GM18505 (cell line): Measurements from ENCODE around the gene USP32.
"Not testable (repeated sequence)": the region's sequence is repeated elsewhere in the genome, so short reads cannot be mapped to it uniquely, and the experiment has no call there.

ENCODE experiments used
- ATAC-seq: cut with Tn5 transposase; IDR thresholded peaks from one replicate; pipeline ENCODE4 v1.9.1; 2021; ENCODE audit not compliant: unreplicated experiment
- POLR2A ChIP-seq: IDR thresholded peaks from 4 replicates; pipeline ENCODE4 v1.6.1; 2011; ENCODE audit warnings: borderline replicate concordance; ENCODE audit not compliant: insufficient read depth, insufficient read length; ENCODE audit errors: extremely low read depth

Gene USP32

DNA sequence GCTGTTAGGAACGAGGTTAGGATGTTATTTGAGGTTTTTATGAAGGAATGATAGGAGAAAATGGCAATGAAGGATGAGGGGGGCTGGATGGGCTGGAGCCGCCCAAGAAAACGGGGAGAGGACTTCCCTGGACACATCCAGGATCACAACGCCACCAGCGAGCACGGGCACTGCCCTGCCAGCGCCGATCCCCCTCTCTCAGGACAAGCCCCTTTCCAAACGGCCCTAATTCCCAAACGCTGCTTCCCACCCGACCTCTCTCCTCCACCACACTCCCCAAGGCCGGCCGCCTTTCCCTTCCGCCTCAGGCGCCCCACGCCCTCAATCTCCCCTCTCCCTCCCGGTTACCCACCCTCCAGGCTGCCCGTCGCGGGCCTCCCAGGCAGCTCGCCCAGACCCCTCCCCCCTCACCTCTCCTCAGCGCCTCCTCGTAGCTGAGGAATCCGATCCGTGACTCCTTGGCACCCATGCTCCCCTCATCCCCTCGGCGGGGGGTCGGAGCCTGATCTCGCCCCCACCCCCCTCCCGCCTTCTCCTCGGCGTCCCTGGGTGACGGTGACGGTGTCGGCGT, 377 bp downstream of the USP32 start:
- TF ChIP-seq POLR2A: no peak
- peak; percentile 20 for ATAC-seq

DNA sequence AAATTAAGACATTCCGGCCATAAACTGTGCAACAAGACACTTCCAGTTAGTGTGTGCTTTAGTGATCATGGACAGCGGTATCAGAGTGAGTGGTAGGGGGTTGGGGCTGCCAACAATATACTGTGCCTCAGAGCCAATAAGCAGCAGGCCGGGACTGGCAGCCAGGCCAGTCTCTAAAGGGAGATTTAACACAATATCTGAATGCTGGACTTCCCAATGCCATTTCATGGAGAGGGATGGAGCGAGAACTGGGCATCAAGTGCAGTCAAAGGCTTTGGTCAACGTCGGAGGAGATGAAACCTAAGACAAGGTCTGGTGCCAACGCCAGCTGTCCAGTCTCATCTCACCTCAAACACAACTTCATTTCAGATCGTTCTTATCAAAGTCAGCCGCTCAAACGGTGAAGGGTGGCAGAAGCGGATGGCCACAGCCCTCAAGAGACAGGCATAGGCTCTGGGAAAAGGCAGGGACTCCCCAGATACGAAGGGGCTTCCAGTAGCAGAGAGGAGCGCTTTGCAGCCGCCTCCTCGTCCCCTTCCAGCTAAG, 935 bp downstream of the USP32 start:
- no peak for TF ChIP-seq POLR2A
- ATAC-seq: no peak

DNA sequence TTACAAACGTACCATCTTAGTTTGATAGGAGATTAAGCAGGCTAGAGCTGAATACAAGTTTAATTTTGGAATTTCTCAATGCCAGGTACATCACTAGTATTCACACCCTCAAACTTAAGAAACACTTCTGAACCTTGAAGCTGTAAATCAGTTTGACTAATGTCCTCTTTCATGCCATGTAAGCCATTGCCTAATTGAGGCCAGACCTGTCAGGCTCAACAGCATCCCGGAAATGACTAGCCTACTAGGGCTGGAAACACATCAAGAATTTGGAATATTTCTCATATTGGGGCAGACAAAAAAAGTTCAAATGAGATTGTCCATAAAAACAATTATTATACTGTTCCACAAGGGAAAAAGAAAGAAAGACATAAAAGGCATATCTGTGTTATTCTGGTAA, 1.7 kb downstream of the USP32 start:
- TF ChIP-seq POLR2A: no peak
- no peak for ATAC-seq

DNA sequence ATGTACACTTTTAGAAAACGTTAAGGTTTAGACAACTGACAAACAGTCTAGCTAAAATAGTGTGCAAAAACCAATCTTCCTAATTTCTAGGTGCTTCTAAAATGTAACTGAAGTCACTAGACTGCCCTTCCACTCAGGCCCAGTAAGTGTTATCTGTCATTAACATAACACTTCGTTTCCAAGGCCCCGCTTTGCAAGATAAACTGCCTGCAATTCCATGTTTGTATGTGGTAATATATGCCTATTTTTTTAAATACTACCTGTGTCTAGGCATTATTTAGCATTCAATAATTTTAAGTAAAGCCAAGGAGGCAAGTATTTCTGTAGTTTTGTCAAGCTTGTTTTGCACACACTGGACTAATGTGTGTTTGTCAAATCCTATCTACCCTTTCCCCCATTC, 3.2 kb downstream of the USP32 start:
- TF ChIP-seq POLR2A: no peak
- no peak for ATAC-seq

DNA sequence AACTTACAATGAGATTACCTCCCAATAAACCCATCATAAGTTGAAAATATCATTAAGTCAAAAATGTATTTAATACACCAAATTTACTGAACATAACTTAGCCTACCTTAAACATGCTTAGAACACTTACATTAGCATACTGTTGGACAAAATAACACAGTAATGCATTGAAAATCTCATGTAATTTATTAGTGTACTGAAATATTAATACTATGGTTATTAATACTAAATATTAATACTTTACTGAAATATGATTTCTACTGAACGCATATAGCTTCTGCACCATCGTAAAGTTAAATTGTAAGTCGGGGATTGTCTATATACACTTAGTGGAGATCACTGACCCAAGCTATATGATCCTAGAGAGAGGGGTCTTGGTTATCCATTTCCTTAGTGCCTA, 4.3 kb downstream of the USP32 start:
- no peak for ATAC-seq
- no peak for TF ChIP-seq POLR2A

DNA sequence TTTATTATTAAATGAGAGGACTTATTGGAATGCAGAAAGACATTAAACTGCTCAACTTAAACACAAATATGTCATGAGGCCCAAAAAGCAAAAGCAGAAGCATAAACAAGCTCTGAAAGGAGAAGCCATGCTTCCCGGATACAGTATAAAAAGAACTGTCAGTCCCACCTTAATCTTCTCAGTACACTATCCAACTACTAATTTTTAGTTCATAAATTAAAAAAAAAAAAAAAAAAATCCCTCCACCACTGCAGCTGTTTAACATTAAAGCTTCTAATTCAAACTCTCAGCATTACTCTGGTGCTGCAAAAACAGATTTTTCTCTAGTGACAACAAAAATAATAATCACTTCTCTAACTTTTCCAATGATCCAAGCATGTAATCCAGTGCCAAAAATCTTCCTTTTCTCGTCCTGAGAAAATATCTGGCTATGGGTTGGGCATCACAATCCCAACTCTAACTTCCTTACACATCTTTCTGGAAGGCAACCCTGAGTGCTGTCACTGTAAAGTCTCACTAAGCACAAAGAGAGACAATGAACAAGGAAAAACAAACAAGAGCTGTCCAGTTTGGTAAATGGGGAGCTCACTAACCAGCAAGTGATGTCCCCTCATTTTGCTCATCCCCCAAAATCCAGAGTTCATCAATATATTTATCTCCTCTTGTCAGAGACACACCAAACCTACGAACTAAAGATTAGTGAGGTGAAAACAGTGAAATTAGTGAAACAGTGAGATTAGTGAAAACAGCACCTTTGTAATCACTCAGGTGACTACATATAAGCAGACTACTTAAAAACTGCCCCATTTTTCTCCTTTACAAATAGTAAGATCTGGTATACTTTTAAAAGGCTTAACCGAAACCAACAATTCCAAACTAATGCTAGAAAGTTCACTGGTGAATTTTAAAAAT, 5.5 kb downstream of the USP32 start:
- TF ChIP-seq POLR2A: no peak
- no peak for ATAC-seq

DNA sequence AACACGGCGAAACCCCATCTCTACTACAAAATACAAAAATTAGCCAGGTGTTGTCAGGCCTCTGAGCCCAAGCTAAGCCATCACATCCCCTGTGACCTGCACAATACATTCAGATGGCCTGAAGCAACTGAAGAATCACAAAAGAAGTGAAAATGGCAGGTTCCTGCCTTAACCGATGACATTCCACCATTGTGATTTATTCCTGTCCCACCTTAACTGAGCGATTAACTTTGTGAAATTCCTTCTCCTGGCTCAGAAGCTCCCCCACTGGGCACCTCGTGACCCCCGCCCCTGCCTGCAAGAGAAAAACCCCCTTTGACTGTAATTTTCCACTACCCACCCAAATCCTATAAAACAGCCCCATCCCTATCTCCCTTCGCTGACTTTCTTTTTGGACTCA, 7.0 kb downstream of the USP32 start:
- not testable (repeated sequence) for ATAC-seq

DNA sequence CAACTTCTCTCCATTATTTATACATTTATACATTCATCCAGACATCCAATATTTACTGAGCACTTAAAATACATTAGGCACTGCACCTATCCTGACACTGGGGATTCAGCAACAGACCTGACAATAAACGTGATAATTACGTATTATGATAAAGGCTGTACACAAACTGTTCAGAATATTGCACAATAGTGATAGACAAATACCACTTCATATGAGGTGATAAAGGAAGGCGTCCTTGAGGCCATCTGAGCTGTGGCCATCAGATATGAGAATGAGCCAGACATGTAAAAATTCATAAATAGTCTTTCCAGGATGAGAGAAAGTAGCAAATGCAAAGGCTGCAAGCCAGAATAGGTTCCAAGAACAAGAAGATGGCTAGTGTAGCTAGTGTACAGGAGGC, 8.6 kb downstream of the USP32 start:
- ATAC-seq: no peak
- TF ChIP-seq POLR2A: no peak

DNA sequence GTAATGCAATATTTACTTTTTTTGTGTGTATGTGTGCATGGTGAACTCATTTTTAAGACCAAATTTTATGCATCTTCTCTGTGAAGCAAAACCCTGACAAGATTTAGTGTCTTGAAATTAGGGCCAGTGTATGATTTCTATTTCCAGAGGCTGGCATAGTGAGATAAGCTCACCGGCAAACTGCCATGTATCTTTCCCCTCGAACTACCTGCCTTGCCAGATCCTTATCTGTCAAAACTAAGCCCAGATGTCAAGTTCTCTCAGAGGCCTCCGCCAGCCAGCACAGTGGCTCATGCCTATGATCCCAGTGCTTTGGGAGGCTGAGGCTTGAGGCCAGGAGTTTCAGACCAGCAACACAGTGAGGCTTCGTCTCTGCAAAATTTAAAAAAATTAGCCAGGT, 10.0 kb downstream of the USP32 start:
- TF ChIP-seq POLR2A: no peak
- ATAC-seq: no peak

DNA sequence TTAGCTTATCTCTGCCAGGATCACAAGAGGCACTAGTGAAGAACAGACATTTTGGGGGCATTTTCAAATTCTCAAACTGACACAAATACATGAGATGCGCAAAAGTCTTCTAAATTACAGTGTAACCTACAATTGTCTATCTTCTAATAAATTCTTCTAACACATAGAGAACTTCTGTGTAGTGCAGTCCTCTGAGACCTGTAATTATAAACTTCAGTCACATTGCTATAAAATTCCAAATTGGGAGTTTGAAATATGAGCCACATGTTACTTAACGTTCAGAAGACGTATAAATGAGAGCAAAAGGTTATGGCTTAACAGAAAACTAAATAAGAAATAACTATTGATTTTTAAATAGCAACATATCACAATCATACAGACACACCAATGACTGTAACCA, 12.5 kb downstream of the USP32 start:
- not testable (repeated sequence) for ATAC-seq

DNA sequence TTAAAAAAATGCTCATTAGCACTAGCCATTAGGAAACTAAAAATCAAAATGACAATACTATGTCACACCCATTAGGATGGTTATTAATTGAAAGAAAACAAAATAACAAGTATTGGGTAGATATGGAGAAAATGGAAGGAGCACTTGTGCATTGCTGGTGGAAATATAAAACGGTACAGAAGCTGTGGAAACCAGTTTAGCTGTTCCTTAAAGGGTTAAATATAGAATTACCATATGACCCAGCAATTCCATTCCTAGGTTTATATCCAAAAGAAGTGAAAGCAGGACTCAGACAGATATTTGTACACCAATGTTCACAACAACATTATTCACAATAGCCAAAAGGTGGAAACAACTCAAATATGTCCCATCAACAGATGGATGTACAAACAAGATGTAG, 13.7 kb downstream of the USP32 start:
- not testable (repeated sequence) for ATAC-seq

DNA sequence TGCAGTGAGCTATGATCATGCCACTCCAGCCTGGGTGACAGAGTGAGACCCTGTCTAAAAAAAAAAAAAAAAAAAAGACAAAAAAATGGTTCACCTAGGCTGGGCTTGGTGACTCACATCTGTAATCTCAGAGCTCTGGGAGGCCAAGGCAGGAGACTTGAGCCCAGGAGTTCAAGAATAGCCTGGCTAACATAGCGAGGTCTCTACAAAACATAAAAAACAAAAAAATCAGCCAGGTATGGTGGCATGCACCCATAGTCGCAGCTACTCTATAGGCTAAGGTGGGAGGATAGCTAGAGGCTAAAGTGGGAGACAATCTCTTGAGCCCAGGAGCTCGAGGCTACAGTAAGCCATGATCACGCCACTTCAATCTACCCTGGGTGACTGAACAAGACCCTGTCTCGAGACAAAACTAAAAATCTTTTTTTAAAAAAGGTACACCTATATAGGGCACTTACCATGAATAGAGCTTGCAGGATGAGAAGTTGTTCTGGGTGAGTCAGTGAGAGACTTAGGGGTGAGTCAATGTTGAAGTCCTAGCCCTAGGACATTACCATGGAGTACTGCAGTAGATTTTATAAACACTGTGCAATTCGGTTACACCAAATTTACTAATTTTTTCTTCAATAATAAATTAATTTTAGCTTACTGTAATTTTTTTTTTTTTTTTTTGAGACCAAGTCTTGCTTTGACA, 19.0 kb downstream of the USP32 start:
- no peak for TF ChIP-seq POLR2A

DNA sequence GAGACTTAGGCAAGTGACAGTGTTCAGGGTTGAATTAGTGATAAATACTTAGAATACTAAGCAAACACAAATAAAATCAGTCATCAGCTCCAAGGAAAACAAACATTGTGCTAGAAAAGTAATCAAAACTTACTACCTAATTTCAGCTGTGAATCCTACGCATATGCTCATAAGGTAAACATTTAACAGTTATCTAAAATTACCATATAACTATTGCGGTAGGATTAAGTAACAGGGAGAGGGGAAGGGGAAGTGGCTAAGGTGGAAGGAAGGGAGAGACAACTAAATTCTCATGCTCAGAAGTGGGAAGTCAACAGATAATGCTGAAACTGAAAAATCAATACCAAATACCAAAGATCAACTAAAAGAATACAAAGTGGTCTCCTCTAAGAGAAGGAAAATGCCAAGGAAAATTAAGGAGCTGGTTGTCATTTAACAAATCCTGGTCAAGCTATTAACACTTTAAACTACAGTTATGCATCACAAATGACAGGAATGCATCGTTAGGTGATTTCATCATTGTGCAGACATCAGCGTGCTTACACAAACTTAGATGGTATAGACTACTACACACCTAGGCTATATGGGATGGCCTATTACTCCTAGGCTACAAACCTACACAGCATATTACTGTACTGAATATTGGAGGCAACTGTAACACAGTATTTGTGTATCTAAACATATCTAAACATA, 20.0 kb downstream of the USP32 start:
- no peak for TF ChIP-seq POLR2A
- no peak for ATAC-seq

More for the DNA sequence above, 19.0 kb downstream of the USP32 start:
- ATAC-seq: no peak
